Stimulated activated CD4-positive, alpha-beta T cell treated with anti-CD3 and anti-CD28 coated beads, Interleukin-1b, Interleukin-23, amount 100 ng/mL, for 4 hours (primary cell): ENCODE data around the gene EPHA4.
"Not testable (repeated sequence)": the region's sequence is repeated elsewhere in the genome, so short reads cannot be mapped to it uniquely, and the experiment has no call there.

Experiments used
- DNase-seq, 2 donors: peaks; one replicate each; pipeline ENCODE4 v3.0.0-alpha.2; 2020; ENCODE audit warnings: low read depth in 2 of 2

EPHA4 gene

DNA sequence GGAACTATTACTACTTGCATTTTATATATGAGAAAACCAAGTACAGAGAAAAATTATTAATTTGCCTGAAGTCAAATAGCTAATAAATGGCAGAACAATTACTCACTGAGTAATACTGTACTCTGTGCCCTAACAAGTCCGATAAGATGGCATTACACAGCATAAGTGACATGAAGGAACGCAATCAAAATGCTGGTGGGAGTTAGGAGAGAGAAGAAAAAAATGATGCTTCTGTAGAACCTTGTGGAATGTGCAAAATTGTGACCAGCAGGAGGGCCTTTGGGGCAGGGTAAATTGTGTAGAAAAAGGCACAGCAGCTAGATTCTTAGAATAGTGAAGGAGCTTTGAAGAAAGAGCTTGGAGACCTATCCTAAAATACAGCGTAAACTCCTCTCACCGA lies 32.9 kb downstream of the EPHA4 start:
- DNase-seq, result no peak

DNA sequence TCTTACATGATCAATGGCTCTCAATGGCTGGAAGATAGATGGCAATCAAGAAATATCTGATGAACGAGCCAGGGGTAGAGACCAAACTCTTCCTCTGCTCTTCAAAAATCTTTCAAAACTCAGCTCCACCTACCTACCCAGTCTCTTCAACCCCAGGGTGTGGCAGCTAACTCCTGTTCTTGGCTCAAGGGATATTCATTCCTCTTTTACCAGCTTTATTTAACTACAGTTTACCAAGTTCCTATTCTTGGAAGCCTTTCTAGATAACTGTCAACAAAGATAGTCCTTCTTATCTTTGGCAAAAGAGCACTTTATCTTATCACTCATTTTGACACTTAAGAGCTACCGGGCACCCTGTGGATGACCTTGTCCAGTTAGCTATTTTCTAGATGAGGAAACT lies 36.3 kb downstream of the EPHA4 start:
- DNase-seq, result no peak

DNA sequence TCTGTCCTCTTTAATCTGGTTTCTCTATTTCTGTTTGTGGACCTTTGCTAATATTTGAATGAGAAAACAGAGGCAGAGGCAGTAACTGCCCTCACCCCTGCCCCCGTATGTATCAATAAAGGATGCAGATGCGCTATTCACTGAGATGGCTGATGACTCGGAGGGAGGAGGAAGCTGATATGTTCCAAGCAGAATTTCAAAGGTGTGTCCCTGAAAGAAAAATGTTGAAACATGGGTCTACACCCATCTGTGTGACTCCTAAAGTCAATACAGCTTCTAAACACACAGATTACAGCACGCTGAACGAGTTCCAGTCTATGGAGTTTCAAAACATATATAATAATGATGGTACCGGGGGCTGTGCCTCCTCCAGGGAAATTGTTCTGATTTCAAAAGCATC lies 38.8 kb downstream of the EPHA4 start:
- DNase-seq, result no peak

DNA sequence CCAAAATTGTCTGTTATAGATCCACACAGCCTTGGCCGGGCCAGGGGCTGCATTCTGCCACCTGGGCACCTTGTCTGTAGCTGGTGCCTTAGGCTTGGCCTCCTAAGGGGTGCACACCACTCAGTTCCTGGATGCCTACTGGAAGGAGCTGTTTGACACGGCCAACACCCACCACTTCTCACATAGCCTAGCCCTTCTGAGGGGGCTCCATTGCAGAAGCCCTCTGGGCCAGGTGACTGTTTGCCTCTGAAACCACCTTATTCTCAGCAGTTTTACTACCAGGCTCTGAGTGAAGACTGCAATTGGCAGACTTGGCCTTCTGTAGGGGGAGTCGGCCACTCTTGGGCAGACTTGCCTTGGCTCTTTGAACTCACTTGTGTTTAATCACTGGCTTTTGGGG lies 39.5 kb downstream of the EPHA4 start:
- DNase-seq, result no peak

DNA sequence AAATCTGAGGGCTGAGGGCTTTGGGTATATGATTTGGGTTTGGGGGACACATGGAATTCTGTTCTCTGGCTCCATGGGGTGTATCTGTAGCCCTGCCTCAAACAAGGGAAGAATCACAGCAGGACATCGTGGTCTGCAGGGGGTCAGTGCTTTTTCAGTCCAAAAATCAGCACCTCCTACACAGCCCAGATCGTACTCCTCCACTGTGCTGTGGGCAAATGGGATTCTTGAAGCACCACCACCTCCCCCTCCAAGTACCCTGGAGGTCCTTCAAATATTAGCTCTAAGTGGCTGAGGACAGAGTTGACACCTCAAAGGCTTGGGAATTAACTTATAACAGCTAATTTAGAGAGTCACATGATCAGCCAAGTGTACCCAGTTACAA lies 41.5 kb downstream of the EPHA4 start:
- no peak for DNase-seq

DNA sequence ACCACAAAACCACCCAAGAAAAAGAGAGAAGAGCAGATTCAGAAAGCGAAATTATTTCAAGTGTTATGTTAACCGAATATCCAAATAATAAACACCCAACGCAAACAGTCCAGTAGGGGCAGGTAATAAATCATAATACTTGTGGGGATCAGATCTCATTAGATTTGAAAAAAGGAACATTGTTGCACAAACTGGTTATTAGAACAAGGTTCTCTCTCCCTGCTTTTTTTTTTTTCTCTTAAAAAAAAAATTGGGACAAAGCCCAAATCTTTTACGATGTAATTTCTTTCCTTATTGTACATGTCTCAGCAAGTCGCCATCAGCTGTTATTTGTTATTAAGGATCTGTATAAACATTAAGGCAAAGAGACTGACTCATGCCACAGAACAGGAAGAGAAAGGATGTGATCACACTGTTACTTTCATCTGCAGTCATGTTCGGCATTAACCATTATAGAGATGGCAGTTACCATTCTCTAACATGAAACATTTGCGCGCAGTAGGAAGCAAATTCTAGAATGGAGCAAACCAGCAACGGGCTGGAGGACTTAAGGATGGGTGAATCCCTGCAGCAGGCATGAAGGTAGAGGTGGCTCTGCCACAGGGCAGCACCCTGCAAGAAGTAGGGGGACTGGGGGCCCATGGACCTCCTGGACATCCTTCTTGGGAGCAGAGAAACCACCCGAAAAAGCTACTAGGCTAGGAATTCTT lies 42.0 kb downstream of the EPHA4 start:
- DNase-seq, result no peak

DNA sequence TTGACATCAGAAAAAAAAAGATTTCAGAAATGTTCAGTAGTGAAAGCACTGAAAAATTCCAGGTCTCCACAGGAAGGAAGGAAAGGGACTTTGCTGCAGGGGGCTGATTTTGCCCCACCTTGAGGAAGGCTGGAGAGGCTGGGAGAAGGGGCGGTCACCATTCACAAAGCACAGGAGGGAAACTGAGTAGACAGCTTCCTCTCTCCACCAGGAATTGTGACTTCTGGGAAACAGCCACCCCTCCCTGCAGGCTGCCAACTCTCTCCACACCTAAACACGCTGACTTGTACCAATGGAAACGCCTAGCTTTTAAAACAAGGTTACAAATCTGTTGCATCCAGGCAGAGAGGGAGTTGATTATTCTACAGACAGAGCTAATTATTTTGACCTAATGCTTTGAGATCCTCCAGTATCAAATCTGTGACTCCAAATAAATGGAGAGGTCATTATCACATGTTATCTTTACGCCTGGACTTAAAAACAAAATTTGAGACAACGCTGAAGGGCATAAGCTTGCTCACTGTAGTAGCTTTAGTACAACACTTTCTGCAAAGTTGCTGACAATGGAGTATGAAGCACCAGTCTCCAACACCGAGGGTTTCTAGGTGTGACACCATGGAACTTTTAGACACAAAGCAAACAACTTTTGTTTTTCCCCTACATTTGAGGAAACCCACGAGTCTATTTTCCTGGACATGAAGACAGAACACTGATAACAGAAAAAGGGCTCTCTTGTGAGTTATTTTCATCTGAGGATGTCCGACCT lies 42.7 kb downstream of the EPHA4 start:
- DNase-seq, result no peak

DNA sequence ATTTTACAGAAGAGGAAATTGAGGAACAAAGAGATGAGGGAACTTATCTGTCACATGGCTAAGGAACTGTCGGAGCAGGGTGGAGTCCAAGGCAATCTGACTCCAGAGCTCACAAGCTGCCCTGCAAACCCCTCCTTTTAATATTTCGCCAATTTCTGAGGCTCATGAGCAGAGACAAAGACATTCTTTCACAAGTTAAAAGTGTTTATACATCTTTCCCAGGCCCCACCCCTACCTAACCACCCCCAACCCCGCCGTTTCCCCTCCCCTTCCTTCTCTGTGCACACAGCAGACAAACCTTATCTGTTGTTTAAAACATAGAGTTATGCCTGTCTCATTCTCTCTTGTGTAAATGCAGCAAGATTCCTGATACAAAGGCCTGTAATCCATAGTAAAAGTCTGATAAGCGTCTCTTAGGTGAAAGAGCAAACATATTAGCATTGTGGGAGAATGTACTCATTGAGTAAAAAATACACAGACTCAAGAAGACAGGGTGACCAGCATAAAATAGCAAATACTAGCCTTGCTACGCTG lies 44.3 kb downstream of the EPHA4 start:
- no peak for DNase-seq

DNA sequence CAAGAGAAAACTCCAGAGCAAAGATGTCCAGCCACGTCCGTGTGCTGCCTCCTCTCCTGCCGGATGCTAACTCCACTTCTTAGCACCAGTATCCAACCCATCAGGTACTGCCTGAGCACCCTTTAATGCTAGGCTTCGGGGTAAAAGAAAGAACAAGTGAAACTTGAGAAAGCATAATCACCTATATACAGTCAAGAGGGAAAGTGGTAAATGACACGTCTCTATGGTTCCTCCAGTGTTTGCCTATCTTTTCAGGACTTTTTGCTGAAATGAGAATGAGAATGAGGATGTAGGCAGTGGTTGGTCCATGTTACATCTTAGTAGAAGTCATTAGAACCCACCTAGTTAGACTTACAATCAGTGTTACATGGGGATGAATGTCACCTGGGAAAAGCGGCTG lies 47.9 kb downstream of the EPHA4 start:
- no peak for DNase-seq

DNA sequence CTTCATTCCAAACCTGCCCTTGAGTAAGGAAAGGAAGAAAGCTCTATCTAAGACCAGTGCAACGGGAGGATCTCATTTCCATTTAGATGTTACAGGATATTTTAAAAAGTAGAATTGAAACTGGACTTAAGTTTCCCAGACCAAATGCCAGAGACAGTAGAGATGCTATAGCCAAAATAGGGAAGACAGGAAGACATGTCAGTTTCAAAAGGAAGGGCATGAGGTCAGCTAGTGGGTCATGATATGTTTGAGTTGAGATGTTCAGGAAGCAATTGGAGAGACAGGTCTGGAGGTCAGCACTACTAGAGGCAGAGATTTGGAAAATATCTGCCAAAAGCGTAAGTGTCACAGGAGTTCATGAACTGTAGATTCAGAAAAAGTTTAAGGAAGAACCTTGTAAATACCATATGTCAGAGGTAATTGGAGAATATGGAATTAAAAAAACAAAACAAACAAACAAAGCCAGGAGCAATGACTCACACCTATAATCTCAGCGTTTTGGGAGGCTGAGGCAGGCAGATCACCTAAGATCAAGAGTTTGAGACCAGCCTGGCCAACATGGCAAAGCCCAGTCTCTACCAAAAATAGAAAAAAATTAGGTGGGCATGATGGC lies 50.8 kb downstream of the EPHA4 start:
- no peak for DNase-seq

DNA sequence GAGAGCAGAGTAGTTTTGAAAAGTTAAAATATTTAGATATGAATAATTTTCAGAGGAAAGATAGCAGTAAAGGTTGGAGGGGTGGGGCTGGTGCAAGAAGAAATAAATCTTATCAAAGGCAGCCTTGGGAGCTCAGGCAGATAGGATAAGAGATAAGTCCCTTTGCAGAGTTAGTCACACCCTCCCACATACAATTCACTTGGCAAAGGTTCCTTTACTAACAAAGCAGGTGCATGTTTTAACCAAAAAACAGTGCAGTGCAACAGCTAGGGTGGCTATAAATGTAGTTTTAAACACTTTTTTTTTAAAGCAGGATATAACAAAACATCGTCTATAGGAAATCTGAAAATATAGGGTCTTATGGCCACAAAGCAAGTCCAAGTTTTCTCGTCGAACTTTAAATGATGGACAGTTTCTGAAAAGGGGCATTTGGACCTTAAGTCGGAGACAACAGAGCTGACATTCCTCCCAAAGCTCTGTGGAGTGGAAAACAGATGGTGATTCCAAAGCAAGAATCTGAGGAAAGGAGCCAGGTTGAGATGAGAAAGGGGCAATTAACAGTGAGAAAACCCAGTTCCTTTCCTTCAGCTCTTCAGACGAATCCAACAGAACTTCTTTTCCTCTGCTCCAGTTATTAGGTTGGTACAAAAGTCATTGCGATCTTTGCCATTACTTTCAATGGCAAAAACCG lies 53.0 kb downstream of the EPHA4 start:
- DNase-seq, result no peak

DNA sequence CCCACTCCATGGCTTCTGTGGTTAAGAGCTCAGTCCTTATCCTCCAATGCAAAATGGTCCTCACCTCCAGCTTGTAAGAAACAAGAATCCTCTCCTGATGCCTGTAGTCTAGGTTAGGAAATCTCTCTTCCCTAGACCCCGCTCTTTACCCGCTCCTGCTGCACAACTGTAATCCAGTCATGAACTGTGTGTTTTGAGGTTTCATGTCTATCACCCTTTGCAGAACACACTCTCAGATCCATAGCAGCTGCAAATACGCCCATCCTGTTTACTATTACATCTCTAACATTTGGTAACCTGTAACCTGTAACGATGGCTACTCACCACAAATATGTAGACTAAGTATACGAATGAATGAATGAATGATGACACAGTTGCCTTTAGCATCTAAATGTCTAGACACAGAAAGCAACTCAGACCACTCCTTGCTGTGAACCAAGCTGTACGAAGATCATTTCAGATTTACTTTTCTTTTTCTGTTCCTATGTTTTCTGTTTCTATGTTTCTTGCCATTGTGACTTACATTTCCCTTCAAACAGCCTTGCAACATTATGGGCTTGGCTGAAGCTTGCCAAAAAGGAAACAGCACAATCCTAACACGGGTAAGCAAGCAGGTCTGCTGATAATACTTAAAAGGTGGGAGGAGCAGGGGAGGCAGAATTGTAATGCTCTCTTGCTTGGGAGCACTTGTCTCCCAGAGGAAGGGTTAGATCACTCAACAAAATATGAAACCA lies 53.7 kb downstream of the EPHA4 start:
- no peak for DNase-seq

DNA sequence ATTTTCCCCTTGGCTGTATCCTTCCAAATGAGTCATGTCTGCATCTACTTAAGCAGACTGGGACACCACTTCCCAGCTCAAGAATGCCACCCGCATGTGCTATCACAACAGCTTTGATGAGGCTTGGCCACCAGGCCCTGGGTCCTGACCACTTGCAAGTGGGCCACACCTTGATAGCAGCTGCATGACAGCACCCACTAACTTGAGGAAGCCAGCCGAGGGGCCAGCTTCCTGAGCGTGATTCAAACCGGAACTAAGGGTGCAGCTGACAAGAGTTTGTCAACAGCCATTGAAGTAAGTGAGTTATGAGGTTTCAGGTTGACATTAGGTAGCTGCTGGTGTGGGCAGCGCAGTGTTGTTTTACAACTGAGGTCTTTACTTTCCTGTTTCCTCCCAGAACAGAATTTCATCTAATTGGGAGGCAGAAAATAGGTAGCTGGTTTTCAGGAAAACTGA lies 54.4 kb downstream of the EPHA4 start:
- DNase-seq, result peak; percentile 18 to 30

DNA sequence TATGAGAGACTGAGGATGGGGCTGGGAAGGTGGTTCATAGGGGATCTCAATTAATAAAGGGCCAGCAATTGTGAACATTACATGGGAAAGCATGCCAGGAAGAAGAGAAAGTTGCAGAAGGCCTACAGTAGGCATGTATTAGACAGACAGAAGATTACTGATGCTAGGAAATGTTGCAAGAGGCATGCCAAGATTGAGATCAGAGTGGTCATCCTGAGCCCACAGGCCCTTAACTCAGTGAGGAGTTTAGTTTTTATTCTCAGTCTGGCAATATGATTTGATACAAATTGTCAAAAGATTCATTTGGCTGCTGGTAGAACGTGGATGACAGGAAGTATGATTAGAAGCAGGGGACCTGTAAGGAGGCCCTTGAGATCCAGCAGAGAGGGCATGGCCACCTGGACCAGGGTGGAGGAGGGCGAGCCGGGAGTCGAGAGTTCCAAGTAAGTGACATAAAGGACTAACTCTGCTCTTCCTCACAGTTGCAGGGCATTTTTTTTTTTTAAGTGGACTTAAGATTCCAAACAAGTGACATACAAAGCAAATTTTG lies 54.9 kb downstream of the EPHA4 start:
- no peak for DNase-seq

DNA sequence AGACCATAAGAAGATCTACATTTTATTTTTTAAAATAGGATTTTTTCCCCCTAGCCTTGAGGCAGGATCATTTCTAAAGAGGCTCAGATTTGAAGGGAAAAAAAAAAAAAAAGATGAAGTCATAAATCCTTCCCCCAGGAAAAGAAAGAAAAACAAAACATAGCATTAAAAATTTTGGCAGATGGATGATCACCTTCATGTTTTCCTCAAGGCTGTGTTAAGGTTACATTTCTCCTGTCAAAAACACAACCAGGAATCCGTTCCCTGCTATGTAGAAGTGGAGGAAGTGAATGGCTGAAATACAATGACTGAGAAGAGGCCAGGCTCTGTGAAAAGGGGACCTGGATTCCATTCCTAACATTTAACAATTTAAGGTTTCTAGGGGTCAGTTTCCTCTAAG lies 56.2 kb downstream of the EPHA4 start:
- no peak for DNase-seq

DNA sequence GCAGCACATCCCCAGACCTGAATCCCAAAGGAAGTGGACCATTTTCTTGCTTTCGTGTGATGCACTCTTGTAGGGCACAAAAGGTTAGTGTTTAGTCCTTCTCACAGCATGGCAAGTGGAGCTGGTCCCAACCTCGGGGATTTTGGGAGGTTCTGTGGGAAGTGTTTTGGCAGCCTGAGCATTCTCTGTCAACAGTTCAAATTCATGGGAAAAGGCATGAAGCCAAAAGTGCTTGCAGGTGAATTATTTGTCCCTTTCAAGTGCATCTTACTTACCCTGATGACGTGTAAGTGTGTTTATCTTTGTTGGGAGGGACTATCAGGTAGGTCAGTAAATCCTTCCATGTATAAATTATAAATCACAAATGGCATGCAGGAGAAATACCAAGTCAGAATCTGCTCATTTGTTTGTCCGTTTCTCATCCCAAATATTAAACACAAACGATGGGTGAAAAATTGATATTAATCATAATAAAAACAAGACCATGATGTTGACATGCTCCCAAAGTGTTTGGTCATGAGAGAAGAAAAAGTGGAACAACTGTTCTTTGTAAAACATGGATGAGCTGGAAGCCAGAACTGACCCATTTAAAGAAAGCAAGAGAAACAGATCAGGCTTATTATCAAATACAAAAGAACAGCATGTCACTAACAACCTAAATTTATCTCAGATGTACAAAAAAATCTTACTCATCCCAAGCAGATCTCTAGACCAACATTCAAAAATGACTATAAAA lies 57.6 kb downstream of the EPHA4 start:
- DNase-seq, result no peak

DNA sequence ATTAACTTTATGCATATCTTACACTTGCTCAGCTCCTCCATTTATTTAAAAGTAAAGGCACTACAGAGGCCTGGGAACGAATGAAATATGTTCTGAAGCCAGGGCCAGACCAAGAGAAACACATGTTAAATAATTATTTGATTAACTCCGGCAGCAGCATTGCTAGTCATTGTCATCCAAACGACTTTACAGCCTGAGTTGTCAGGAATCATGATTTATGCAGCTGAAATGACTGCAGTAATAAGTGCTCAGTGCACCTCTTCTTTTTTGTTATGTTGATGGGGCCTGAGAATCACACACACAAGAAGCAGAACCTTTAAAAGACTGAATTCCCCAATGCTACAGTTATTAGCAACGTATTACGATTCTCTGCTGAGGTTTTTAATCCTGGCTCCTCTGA lies 58.9 kb downstream of the EPHA4 start:
- no peak for DNase-seq

DNA sequence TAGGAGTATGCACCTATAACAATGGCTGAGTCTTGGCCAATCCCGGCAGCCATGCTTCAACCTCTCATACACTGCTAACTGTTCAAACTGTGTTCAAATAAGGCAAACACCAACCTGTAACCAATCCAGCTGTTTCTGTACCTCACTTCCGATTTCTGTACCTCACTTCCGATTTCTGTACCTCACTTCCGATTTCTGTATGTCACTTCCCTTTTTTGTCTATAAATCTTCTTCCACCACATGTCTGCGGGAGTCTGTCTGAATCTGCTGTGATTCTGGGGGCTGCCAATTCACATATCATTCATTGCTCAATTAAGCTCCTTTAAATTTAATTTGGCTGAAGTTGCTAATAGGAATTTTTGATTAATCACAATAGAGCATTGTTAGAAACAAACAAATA lies 60.8 kb downstream of the EPHA4 start:
- not testable (repeated sequence) for DNase-seq

DNA sequence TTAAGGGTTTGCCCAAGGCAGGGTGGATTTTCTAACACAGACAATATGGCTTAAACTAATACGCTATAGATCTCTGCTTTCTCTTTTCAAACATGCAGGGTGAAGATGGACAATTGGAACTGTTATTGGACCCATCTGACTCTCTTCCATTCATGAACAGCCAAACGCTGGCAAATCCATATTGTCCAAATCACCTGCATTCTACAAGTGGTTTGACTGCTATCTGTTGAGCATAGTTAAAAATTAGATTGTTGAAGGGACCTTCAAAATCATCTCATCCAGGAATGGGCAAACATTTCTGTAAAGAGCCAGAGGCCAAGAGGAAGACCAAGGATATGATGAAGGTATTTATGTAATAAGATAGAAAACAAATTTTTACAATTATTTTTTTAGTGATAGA lies 65.6 kb downstream of the EPHA4 start:
- DNase-seq, result no peak

DNA sequence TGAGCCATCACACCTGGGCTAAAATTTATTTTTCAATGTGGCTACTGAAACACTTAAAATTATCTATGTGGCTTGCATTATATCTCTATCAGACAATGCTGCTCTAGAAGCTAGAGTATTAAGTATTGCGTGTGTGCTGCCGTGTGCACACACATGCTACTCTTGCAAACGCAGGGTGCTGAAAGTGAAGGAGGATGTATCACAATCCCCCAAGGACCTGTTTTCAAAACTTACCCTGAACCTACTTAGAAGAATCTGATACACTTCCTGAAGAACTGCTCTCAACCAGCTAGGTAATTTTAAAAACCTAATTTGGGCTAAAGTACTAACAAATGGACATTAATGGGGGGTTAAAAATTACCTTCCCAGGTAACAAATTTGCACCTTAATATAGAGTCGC lies 66.5 kb downstream of the EPHA4 start:
- DNase-seq, result no peak

DNA sequence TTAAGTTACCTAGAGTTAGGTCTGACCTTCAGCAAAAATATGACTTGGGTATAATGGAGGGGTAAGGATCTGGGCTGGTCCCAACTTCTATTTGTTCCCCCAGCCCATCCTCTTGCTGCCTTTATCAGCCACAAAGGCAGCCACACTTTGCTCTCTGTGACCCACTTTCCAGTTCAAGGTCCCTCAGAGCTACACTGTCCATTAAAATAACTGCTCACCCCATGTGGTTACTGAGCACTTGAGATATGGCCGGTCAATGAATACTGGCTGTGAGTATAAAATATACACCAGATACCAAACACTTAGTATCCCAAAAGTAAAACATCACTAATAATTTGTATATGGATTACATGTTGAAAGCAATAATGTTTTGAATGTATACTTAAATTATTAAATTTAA lies 67.2 kb downstream of the EPHA4 start:
- DNase-seq, result no peak
